ENCODE results near the gene NELFB. TPM values are rescaled to one million over a fixed set of nuclear protein-coding genes. Genes with fewer than 3 reads are reported as not detected.
A peak's percentile ranks its signal among the peaks of the same experiment; 100 is the strongest.

NELFB gene
- total RNA-seq, 1 donor from 2014 or later: 47.3 TPM

DNA sequence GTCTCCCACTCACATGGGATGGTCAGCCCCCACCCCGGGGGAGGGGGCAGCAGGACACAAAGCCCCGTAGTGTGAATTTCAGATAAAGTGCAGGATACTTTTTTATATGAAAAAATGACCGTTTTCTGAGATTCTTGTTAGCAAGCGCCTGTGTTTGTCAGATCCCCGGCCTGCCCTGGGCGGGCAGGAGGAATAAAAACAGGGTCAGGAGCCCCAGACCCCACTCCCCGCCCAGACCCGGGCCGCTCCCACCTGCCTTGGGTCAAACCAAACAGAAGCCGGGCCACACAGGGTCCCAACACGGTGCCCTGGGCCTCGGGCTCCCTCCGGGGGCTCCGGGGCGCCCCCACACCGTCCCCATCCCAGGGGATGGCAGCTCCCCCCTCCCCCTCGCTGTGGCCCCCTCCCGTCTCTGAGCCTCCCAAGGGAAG is 60.5 kb downstream of the NELFB start:
- TF ChIP-seq, protein P1, sequence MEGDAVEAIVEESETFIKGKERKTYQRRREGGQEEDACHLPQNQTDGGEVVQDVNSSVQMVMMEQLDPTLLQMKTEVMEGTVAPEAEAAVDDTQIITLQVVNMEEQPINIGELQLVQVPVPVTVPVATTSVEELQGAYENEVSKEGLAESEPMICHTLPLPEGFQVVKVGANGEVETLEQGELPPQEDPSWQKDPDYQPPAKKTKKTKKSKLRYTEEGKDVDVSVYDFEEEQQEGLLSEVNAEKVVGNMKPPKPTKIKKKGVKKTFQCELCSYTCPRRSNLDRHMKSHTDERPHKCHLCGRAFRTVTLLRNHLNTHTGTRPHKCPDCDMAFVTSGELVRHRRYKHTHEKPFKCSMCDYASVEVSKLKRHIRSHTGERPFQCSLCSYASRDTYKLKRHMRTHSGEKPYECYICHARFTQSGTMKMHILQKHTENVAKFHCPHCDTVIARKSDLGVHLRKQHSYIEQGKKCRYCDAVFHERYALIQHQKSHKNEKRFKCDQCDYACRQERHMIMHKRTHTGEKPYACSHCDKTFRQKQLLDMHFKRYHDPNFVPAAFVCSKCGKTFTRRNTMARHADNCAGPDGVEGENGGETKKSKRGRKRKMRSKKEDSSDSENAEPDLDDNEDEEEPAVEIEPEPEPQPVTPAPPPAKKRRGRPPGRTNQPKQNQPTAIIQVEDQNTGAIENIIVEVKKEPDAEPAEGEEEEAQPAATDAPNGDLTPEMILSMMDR (IDR thresholded peaks at IDR 0.05; ENCODE audit: insufficient read depth, low read length, poor library complexity, severe bottlenecking): no peak
- no peak for DNase-seq (ENCODE audit: low read depth)
- Histone ChIP-seq H3K36me3 (ENCODE audit: control insufficient read depth, insufficient read depth, low read length) (no peaks in the 10 kb centered on the region), H3K27me3 (ENCODE audit: control insufficient read depth, insufficient read depth, low read length) (peaks cover 17% of the 10 kb centered on the region), H3K4me3 (ENCODE audit: low read depth, low read length) (no peak overlapping the region)

DNA sequence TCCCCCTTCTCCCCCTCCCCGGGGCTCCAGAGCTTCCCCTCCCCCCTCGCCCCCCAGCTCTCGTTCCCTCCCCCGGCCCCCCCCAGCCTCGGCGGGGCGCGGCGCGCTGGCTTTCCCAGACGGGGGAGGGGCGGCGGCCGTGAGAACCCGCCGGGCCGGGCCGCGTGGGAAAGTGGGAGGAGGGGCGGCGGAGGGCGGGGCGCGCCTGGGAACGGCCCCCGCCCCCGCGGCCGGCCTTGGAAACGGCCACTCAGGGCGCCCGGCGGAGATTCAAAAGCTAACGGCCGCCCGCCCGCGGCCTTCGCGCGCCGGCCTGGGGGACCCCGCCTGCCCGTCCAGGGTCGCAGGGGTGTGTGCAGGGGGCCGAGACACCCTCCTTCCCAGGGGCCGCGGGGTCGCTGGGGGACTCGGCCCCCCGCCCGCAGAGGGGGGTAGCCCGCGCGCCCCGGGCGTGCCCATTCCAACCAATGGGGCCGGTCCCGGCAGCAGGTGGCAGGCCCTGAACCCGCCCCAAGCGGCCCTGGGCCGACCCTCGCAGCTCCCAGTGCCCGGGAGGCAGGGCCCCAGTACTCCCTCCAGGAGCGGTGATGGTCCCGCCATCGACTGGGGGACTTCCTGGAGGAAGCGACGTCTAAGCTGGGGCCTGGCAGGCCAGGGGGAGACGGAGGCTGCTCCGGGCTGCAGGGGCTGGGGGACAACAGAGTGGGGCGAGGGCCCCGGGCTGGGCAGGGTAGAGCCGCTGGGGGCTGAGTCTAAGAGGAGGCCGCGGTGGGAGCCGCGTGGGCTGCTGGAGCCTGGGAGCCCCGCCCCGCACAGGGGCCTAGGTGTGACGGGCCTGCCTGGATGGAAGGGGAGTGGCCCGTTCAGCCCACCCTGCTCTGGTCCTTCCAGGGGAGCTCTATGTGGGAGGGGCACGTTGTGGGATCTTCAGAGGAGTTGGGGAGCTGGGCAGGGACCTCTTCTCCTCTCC is 61.2 kb downstream of the NELFB start:
- Histone ChIP-seq H3K27me3 (ENCODE audit: control insufficient read depth, insufficient read depth, low read length) (peaks cover 17% of the 10 kb centered on the region), H3K36me3 (ENCODE audit: control insufficient read depth, insufficient read depth, low read length) (no peaks in the 10 kb centered on the region), H3K4me3 (ENCODE audit: low read depth, low read length) (peak overlapping the region; percentile 22)
- no peak for DNase-seq (ENCODE audit: low read depth)
- TF ChIP-seq, protein P1 (IDR thresholded peaks at IDR 0.05; ENCODE audit: insufficient read depth, low read length, poor library complexity, severe bottlenecking): no peak

DNA sequence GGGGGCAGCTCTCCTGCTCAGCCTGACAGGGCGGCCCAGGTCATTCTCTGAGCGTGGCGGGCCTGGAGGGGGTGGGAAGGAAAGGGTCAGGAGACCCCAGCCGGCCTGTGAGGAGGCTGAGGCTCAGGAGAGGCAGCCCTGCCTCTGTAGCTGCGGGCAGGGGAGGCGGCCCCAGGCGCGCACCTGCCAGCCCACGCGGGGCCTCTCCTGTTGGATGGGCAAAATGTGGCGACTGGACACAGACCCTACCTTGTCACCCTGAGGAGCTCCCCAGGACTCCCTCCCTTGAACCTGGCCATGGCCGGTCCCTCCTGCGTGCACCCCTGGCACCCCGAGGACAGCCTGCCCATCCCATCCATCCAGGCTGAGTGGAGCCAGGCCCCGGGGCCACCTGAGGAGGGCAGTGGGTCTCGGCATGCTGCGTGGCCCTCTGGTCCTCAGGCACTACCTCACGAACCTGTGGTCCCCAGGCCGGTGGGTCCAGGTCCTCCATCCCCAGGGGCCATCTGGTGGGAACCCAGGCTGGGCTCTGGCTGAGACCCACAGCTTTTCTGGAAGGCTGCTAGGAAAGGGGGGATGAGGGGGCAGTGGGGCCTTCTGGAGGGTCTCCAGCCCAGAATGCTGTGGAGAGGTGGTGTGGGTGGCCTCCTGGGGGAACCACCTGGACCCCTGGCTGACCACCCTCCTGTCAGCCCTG is 62.0 kb downstream of the NELFB start:
- DNase-seq (ENCODE audit: low read depth): no peak
- Histone ChIP-seq H3K36me3 (ENCODE audit: control insufficient read depth, insufficient read depth, low read length) (no peaks in the 10 kb centered on the region), H3K4me3 (ENCODE audit: low read depth, low read length) (no peak overlapping the region), H3K27me3 (ENCODE audit: control insufficient read depth, insufficient read depth, low read length) (peaks cover 17% of the 10 kb centered on the region)
- TF ChIP-seq, protein P1 (IDR thresholded peaks at IDR 0.05; ENCODE audit: insufficient read depth, low read length, poor library complexity, severe bottlenecking): no peak

DNA sequence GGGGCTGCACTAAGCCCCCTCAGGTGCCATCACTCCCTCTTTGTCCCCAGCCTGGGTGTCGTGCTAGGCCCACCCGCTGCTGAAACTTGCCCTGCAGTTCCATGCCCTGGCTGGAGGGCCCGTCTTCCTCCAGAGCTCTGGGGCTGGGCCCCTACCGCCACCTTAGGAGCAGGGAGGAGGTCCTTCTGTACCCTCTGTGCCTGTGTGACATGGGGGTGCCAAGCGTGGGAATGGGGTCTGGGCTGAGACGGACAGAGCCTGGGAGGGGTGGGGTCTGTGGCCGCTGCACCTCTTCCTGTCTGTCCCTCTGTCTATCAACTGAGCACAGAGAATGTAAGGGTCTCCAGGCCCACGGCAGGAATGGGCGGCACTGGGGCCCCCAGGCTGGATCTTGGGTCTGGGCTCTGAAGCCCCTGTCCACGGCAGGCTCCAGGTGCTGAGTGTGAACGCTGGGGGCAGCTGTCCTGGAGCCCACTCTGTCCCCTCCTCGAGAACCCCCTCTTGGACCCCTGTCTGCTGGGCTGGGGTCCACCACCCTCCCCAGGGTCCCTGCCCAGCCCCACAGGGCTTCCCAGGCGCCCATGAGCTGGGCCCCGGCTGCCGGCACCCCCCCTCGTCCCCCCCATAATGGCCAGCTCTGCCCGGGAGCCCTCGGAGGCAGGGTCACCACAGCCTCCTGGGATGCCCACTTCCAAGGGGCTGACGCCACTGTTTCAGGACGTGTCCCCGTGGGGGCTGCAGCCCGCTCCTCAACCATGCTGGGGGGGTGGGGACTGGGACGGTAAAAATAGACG is 62.8 kb downstream of the NELFB start:
- TF ChIP-seq, protein P1 (IDR thresholded peaks at IDR 0.05; ENCODE audit: insufficient read depth, low read length, poor library complexity, severe bottlenecking): no peak
- no peak for DNase-seq (ENCODE audit: low read depth)
- peaks cover 17% of the 10 kb centered on the region for H3K27me3 ChIP-seq (ENCODE audit: control insufficient read depth, insufficient read depth, low read length)
- H3K36me3 ChIP-seq (ENCODE audit: control insufficient read depth, insufficient read depth, low read length): no peaks in the 10 kb centered on the region
- no peak overlapping the region for H3K4me3 ChIP-seq (ENCODE audit: low read depth, low read length)

DNA sequence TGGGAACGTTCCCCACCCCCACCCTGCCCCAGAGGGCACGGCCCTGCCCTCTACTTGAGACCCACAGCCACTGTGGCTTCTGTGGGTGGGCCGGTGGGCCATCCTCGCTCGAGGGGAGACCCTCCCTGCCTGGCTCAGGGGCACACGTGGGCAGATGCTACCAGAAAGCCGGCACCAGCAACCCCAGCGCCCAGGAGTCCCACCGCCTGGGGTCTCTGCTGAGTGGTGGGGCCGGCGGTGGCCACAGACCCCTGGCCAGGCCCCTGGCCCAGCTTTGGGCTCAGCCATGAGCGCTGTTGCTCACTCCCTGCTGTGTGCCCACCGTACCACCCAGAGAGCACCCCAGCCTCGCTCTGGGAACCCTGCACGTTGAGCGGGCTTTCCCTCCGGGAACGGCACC is 63.5 kb downstream of the NELFB start:
- no peak for DNase-seq (ENCODE audit: low read depth)
- Histone ChIP-seq H3K36me3 (ENCODE audit: control insufficient read depth, insufficient read depth, low read length) (no peaks in the 10 kb centered on the region), H3K4me3 (ENCODE audit: low read depth, low read length) (no peak overlapping the region), H3K27me3 (ENCODE audit: control insufficient read depth, insufficient read depth, low read length) (peaks cover 17% of the 10 kb centered on the region)
- TF ChIP-seq, protein P1 (IDR thresholded peaks at IDR 0.05; ENCODE audit: insufficient read depth, low read length, poor library complexity, severe bottlenecking): no peak
